Trophoblast cell (in vitro differentiated cells and primary cell): ENCODE results near the gene ANKHD1.

ENCODE experiments used
- DNase-seq, 2 donors: peaks; one replicate each; pipeline ENCODE4 v3.0.0-alpha.2; 2016
- H2AFZ ChIP-seq: 2 replicates; pipeline ENCODE4 v1.6.1; 2013; ENCODE audit warnings: low read length, moderate library complexity, mild to moderate bottlenecking; ENCODE audit not compliant: insufficient read depth, poor library complexity
- H2AK5ac ChIP-seq: 2 replicates; pipeline ENCODE4 v1.6.1; 2013; ENCODE audit warnings: mild to moderate bottlenecking, low read length
- H2BK120ac ChIP-seq: 2 replicates; pipeline ENCODE4 v1.6.1; 2013; ENCODE audit warnings: low read length, mild to moderate bottlenecking, moderate library complexity; ENCODE audit not compliant: insufficient read depth, poor library complexity
- H2BK12ac ChIP-seq: 2 replicates; pipeline ENCODE4 v1.6.1; 2013; ENCODE audit warnings: mild to moderate bottlenecking, low read length, moderate library complexity
- H2BK5ac ChIP-seq: 2 replicates; pipeline ENCODE4 v1.6.1; 2013; ENCODE audit warnings: low read length, low read depth, moderate library complexity, mild to moderate bottlenecking; ENCODE audit not compliant: poor library complexity
- H3K14ac ChIP-seq: 2 replicates; pipeline ENCODE4 v1.6.1; 2013; ENCODE audit warnings: mild to moderate bottlenecking, low read length
- H3K18ac ChIP-seq: 2 replicates; pipeline ENCODE4 v1.6.1; 2013; ENCODE audit warnings: mild to moderate bottlenecking, low read length
- H3K23ac ChIP-seq: 2 replicates; pipeline ENCODE4 v1.6.1; 2013; ENCODE audit warnings: low read length
- H3K27ac ChIP-seq: 2 replicates; pipeline ENCODE4 v1.5.1; 2013; ENCODE audit warnings: low read depth, mild to moderate bottlenecking, inconsistent platforms, low read length, moderate library complexity
- H3K27me3 ChIP-seq: 2 replicates; pipeline ENCODE4 v1.6.1; 2013; ENCODE audit warnings: inconsistent platforms, mild to moderate bottlenecking, low read length, moderate library complexity; ENCODE audit not compliant: insufficient read depth
- H3K36me3 ChIP-seq, 2 experiments: 1 replicate in 1 of 2; 2 replicates in 1 of 2; pipeline ENCODE4 v1.6.1; 2013; ENCODE audit warnings: low read length in 2 of 2, mild to moderate bottlenecking in 2 of 2, moderate library complexity in 1 of 2; ENCODE audit not compliant: insufficient read depth in 2 of 2, control insufficient read depth in 1 of 2
- H3K4ac ChIP-seq: 2 replicates; pipeline ENCODE4 v1.6.1; 2013; ENCODE audit warnings: low read depth, mild to moderate bottlenecking, low read length, moderate library complexity
- H3K4me1 ChIP-seq, 2 experiments: 1 replicate in 1 of 2; 2 replicates in 1 of 2; pipeline ENCODE4 v1.6.1; 2013; ENCODE audit warnings: low read length in 2 of 2, mild to moderate bottlenecking in 2 of 2, moderate library complexity in 1 of 2; ENCODE audit not compliant: insufficient read depth in 2 of 2, control insufficient read depth in 1 of 2
- H3K4me2 ChIP-seq: 2 replicates; pipeline ENCODE4 v1.6.1; 2013; ENCODE audit warnings: inconsistent platforms, mild to moderate bottlenecking, low read length, moderate library complexity
- H3K4me3 ChIP-seq: 2 replicates; pipeline ENCODE4 v1.5.1; 2013; ENCODE audit warnings: mild to moderate bottlenecking, low read depth, low read length, inconsistent platforms
- H3K79me1 ChIP-seq: one replicate; pipeline ENCODE4 v1.6.1; 2013; ENCODE audit warnings: low read length
- H3K79me2 ChIP-seq: 2 replicates; pipeline ENCODE4 v1.6.1; 2013; ENCODE audit warnings: low read length, mild to moderate bottlenecking; ENCODE audit not compliant: control insufficient read depth, insufficient read depth, poor library complexity
- H3K9ac ChIP-seq: 2 replicates; pipeline ENCODE4 v1.6.1; 2013; ENCODE audit warnings: mild to moderate bottlenecking, low read length
- H3K9me3 ChIP-seq: 2 replicates; pipeline ENCODE4 v1.6.1; 2013; ENCODE audit warnings: low read depth, mild to moderate bottlenecking, control low read depth, inconsistent platforms, low read length; ENCODE audit not compliant: insufficient read depth
- H4K12ac ChIP-seq: 2 replicates; pipeline ENCODE4 v1.6.1; 2013; ENCODE audit warnings: low read depth, mild to moderate bottlenecking, low read length, moderate library complexity
- H4K8ac ChIP-seq: 2 replicates; pipeline ENCODE4 v1.6.1; 2013; ENCODE audit warnings: low read depth, mild to moderate bottlenecking, low read length, moderate library complexity
- H4K91ac ChIP-seq: one replicate; pipeline ENCODE4 v1.6.1; 2013; ENCODE audit warnings: low read depth, mild to moderate bottlenecking, low read length, moderate library complexity
- WGBS: extraction: QIAGEN DNeasy Blood & Tissue Kit; methylation state at CpG from one replicate; pipeline ENCODE4 v1.1.7; 2013; ENCODE audit warnings: missing lambda C conversion rate; ENCODE audit not compliant: insufficient read length, insufficient coverage; ENCODE audit errors: extremely low coverage; 5-methylcytosine and 5-hydroxymethylcytosine counted together

Gene ANKHD1

GRCh38 chr5:140564196-140565023 lies 162.8 kb downstream of the ANKHD1 start, which contains the start of the genes APBB3 and SLC35A4:
TSS of gene APBB3 (minus strand) at chr5:140564598. CDS start at chr5:140564245, 353 bp downstream.
TSS of gene SLC35A4 (plus strand) at chr5:140564828. CDS start at chr5:140567170, 2,342 bp downstream.
- Histone ChIP-seq H4K12ac (peak within 1 kb of the TSS; percentile 97), H3K23ac (no peak within 1 kb of the TSS), H2AK5ac (peak within 1 kb of the TSS; percentile 51), H3K79me2 (peaks cover 10% of the 10 kb centered on the region), H3K79me1 (peaks cover 11% of the 10 kb centered on the region), H3K4me3 (peak within 1 kb of the TSS; percentile 88), H2AFZ (peak within 1 kb of the TSS; percentile 93), H3K9ac (peak within 1 kb of the TSS; percentile 93), H2BK120ac (peak within 1 kb of the TSS; percentile 67), H3K4me1 (peaks cover 7 to 28% of the 10 kb centered on the region in 2 experiments), H4K8ac (peak within 1 kb of the TSS; percentile 94), H3K36me3 (peaks cover 30 to 31% of the 10 kb centered on the region in 2 experiments), H3K27me3 (no peaks in the 10 kb centered on the region), H3K9me3 (no peaks in the 10 kb centered on the region), H3K4me2 (peak within 1 kb of the TSS; percentile 85), H2BK5ac (peak within 1 kb of the TSS; percentile 74), H3K27ac (peak within 1 kb of the TSS; percentile 61), H3K18ac (peak within 1 kb of the TSS; percentile 85), H3K4ac (peak within 1 kb of the TSS; percentile 67), H3K14ac (peak within 1 kb of the TSS; percentile 89), H4K91ac (peak within 1 kb of the TSS; percentile 92), H2BK12ac (no peak within 1 kb of the TSS)
- DNase-seq = peak; percentile 98 to 99
- no CpG with 5 or more reads among the region's 74 CpGs for WGBS

- DNase-seq = peak in 1 of 2 donors; percentile 20
- Histone ChIP-seq H3K14ac (peak overlapping the region; percentile 76), H3K9ac (peak overlapping the region; percentile 93), H3K23ac (no peak overlapping the region), H4K8ac (peak overlapping the region; percentile 94), H3K27ac (no peak overlapping the region), H3K18ac (peak overlapping the region; percentile 84), H3K4me2 (peak overlapping the region; percentile 85), H2BK12ac (no peak overlapping the region), H3K9me3 (no peaks in the 10 kb centered on the region), H3K4ac (peak overlapping the region; percentile 48), H3K36me3 (peaks cover 29 to 32% of the 10 kb centered on the region in 2 experiments), H3K4me1 (peaks cover 7 to 28% of the 10 kb centered on the region in 2 experiments), H4K12ac (peak overlapping the region; percentile 97), H2AFZ (peak overlapping the region; percentile 93), H3K79me2 (peaks cover 10% of the 10 kb centered on the region), H3K27me3 (no peaks in the 10 kb centered on the region), H4K91ac (peak overlapping the region; percentile 92), H3K79me1 (peaks cover 11% of the 10 kb centered on the region), H2BK5ac (no peak overlapping the region), H2AK5ac (peak overlapping the region; percentile 51), H2BK120ac (peak overlapping the region; percentile 59), H3K4me3 (peak overlapping the region; percentile 88)
- WGBS = no CpG with 5 or more reads among the region's 13 CpGs
Observed at GRCh38 chr5:140565024-140565779, 163.6 kb downstream of the ANKHD1 start.

- H2BK120ac ChIP-seq = no peak overlapping the region
- no peak overlapping the region for H3K4ac ChIP-seq
- H3K27me3 ChIP-seq = no peaks in the 10 kb centered on the region
- H3K4me1 ChIP-seq = peaks cover 7 to 28% of the 10 kb centered on the region in 2 experiments
- H4K91ac ChIP-seq = no peak overlapping the region
- H3K9me3 ChIP-seq = no peaks in the 10 kb centered on the region
- peaks cover 10% of the 10 kb centered on the region for H3K79me2 ChIP-seq
- H4K12ac ChIP-seq = no peak overlapping the region
- no peak overlapping the region for H2AFZ ChIP-seq
- H3K4me2 ChIP-seq = peak overlapping the region; percentile 85
- H2AK5ac ChIP-seq = no peak overlapping the region
- H3K14ac ChIP-seq = no peak overlapping the region
- peaks cover 25 to 27% of the 10 kb centered on the region in 2 experiments for H3K36me3 ChIP-seq
- no peak overlapping the region for H3K9ac ChIP-seq
- H4K8ac ChIP-seq = no peak overlapping the region
- no peak overlapping the region for H2BK5ac ChIP-seq
- H2BK12ac ChIP-seq = no peak overlapping the region
- H3K27ac ChIP-seq = no peak overlapping the region
- WGBS = no CpG with 5 or more reads among the region's 4 CpGs
- peaks cover 11% of the 10 kb centered on the region for H3K79me1 ChIP-seq
- H3K4me3 ChIP-seq = no peak overlapping the region
- H3K23ac ChIP-seq = no peak overlapping the region
- H3K18ac ChIP-seq = no peak overlapping the region
- DNase-seq = peak in 1 of 2 donors; percentile 33
Observed at GRCh38 chr5:140565780-140566095, 164.1 kb downstream of the ANKHD1 start.

GRCh38 chr5:140566665-140567064 lies 165.0 kb downstream of the ANKHD1 start:
- H4K12ac ChIP-seq = no peak overlapping the region
- no peaks in the 10 kb centered on the region for H3K9me3 ChIP-seq
- H3K9ac ChIP-seq = no peak overlapping the region
- no peak overlapping the region for H3K14ac ChIP-seq
- no peak overlapping the region for H4K91ac ChIP-seq
- peaks cover 7 to 28% of the 10 kb centered on the region in 2 experiments for H3K4me1 ChIP-seq
- WGBS = no CpG with 5 or more reads among the region's 5 CpGs
- no peak overlapping the region for H3K18ac ChIP-seq
- H3K23ac ChIP-seq = no peak overlapping the region
- H2BK12ac ChIP-seq = no peak overlapping the region
- H2BK120ac ChIP-seq = no peak overlapping the region
- peaks cover 11% of the 10 kb centered on the region for H3K79me1 ChIP-seq
- no peak overlapping the region for H3K4ac ChIP-seq
- H2AK5ac ChIP-seq = no peak overlapping the region
- no peak overlapping the region for H4K8ac ChIP-seq
- no peak overlapping the region for H2BK5ac ChIP-seq
- no peak overlapping the region for H3K27ac ChIP-seq
- peaks cover 23 to 25% of the 10 kb centered on the region in 2 experiments for H3K36me3 ChIP-seq
- H3K4me2 ChIP-seq = no peak overlapping the region
- H3K79me2 ChIP-seq = peaks cover 10% of the 10 kb centered on the region
- H3K4me3 ChIP-seq = no peak overlapping the region
- no peak for DNase-seq
- H2AFZ ChIP-seq = no peak overlapping the region
- H3K27me3 ChIP-seq = no peaks in the 10 kb centered on the region
